PC-9 (cell line): ENCODE data around the gene NINJ1.

Experiments used
- EZH2 ChIP-seq: fragments of 200-600 bp; sonication (generic); IDR thresholded peaks from 2 replicates; pipeline ENCODE4 v1.8.0; 2017; ENCODE audit warnings: antibody characterized with exemption, low read depth
- TF ChIP-seq, protein P1 (sequence below): fragments of 200-600 bp; sonication (generic); conservative IDR thresholded peaks from 2 replicates; pipeline ENCODE4 v1.6.1; 2017; ENCODE audit warnings: mixed run types, antibody characterized with exemption, mild to moderate bottlenecking, moderate library complexity

DNA sequence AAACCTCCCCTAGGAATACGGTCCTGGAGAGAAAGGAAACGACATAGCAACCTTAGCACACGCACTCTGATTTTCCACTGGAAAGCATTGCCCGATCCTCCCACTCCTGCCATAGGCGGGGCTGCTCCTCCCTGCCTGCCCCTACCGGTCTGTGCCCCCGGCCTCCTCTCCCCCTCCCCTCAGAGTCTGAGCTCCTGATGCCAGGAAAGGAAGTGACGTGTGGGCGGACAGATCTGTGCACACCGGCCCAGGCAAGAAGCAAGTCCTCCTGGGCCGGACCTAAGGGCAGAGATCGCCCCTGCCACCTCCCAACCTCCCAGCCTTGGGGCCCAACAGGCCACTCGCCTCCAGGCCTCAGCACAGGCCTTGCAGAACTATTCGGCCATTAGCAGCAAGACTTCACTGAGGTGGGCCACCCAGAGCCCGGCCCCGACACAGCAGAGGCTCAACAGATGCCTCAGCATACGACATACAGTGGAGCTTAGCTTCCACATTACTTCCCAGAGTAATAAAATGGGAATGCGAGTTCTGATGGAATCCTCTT is 7.2 kb downstream of the NINJ1 start:
- no peak for TF ChIP-seq EZH2
- TF ChIP-seq, protein P1, sequence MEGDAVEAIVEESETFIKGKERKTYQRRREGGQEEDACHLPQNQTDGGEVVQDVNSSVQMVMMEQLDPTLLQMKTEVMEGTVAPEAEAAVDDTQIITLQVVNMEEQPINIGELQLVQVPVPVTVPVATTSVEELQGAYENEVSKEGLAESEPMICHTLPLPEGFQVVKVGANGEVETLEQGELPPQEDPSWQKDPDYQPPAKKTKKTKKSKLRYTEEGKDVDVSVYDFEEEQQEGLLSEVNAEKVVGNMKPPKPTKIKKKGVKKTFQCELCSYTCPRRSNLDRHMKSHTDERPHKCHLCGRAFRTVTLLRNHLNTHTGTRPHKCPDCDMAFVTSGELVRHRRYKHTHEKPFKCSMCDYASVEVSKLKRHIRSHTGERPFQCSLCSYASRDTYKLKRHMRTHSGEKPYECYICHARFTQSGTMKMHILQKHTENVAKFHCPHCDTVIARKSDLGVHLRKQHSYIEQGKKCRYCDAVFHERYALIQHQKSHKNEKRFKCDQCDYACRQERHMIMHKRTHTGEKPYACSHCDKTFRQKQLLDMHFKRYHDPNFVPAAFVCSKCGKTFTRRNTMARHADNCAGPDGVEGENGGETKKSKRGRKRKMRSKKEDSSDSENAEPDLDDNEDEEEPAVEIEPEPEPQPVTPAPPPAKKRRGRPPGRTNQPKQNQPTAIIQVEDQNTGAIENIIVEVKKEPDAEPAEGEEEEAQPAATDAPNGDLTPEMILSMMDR = no peak
